HG03342 (cell line): ENCODE results near the gene ADK.

Experiments used
- ATAC-seq: cut with Tn5 transposase; IDR thresholded peaks from one replicate; pipeline ENCODE4 v1.9.1; 2021; ENCODE audit warnings: mild to moderate bottlenecking, moderate library complexity; ENCODE audit not compliant: unreplicated experiment

Gene ADK

DNA sequence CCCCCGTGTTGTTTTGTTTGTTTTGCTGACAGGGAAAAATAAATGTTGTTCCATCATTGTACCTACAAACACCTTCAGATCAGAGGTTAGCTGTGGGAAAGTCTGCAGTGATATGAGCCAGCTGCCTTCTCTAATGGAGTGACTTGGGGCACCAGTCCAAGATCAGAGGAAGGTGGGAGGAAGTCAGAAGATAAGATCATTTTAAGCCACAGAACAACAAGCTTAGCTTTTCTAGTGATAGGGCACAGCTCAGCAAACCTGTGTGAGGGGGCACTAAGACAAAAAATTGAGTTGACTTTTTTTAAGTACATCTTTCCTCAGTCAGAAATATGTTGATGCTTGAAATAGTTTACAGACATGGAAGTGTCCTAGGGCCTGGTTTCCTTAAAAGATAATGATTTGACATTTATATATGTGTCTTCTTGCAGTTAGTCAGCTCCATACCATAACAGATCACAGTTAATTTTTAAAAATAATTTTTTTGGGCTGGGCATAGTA lies 435.1 kb downstream of the ADK start:
- peak; percentile 38 for ATAC-seq

- no peak for ATAC-seq
Observed at GRCh38 chr10:74587109-74587854, 436.3 kb downstream of the ADK start.

- peak; percentile 50 for ATAC-seq
Observed at GRCh38 chr10:74589226-74589673, 438.2 kb downstream of the ADK start.

DNA sequence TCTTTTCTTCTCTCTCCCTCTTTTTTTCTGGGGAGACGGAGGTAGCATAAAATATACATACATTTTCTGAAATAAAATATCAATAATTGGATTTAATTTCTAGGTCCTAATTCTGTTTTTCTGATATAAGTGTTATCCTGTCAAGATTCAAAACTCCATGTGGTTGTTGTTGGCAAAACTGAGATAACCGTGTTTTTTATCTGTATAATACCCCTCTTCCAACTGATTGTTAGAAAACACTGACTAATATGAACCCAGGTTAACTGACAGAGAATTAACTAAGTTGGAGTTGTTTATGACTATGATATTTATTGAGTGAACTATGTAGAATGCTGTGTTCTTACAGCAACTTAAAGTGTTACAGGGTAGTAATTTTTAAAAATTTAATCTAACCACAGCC lies 438.8 kb downstream of the ADK start:
- ATAC-seq: no peak

DNA sequence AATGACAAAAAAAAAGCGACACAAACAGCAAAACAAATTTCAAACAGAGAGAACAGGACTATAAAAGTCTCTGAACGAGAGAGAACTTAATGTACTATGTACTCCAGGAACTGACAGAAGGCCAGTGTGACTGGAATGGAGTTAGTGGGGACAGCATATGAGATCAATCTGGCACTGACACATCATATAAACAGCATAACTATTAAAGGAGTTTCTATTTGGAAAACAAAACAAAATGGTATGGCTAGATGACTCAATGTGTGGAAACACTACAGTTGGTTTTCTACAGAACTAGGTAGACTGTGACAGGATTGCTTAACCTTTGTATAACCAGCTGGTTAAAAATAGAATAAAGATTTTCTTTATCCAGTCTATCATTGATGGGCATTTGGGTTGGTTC lies 442.4 kb downstream of the ADK start:
- ATAC-seq: no peak

GRCh38 chr10:74596713-74597112 lies 445.7 kb downstream of the ADK start:
- ATAC-seq: no peak

GRCh38 chr10:74598891-74599566 lies 448.0 kb downstream of the ADK start:
- no peak for ATAC-seq

DNA sequence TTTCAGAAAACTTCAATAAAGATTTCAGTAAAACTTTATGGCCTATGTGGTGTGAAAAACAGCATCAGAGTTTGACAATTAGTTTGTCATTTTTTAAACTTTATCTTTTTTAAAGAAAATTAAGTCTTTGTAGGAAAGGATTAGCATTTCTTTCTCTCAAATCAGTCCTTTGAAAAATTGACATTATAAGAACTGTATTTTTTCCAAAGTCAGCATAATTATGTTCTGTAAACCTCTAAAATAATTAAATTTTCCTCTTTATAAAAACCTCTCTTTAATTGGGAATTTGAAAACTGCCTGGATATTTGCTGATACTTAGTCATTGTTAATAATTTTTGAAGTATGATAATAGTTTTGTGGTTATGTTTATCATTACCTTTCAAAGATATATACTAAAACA lies 448.7 kb downstream of the ADK start:
- ATAC-seq: no peak

DNA sequence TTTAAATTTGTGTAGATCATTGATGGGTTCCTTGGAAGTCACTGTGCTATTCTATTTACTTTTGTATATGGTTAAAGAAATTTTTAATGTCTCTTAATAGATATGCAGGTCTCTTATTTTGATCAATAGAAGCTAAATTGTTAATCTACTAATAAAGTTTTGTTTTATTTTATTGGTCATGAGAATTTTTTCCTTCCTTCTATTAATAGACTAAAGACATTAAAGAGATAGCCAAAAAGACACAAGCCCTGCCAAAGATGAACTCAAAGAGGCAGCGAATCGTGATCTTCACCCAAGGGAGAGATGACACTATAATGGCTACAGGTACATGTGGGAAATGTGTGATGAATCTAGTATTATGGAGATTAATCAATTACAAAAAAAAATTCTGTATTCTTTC lies 449.1 kb downstream of the ADK start:
- no peak for ATAC-seq

- no peak for ATAC-seq
Observed at GRCh38 chr10:74602576-74602975, 451.6 kb downstream of the ADK start.

GRCh38 chr10:74610299-74610698 lies 459.3 kb downstream of the ADK start:
- ATAC-seq: no peak

DNA sequence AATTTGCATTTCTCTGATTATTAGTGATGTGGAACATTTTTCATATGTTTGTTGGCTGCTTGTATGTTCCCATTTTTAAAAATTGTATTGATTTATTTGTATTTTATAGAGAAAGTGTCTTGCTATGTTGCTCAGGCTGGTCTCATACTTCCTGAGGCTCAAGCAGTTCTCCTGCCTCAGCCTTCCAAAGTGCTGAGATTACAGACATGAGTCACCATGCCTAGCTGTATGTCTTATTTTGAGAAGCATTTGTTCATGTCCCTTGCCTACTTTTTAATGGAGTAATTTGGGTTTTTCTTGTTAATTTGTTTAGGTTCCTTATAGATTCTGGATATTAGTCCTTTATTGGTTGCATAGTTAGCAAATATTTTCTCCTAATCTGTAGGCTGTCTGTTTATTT lies 461.2 kb downstream of the ADK start:
- no peak for ATAC-seq

GRCh38 chr10:74620626-74621025 lies 469.6 kb downstream of the ADK start:
- no peak for ATAC-seq

DNA sequence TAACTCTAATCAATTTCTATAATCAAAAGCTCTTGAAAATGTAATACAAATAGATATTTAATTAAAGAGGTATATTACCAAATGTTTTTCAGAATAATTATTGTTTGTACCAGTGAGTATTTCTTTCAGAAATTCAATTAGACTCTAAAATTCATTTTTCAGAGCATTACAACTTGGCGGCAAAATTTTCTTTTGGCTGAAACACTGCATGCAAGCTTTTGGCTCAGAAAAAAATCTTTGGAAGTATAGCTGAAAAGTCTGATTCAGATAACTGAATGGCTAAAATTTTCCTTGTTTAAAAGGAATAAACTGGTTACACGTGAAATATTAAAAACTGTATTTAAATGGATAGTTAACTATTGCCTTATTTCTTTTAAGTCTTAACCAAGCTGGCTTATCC lies 472.8 kb downstream of the ADK start:
- ATAC-seq: no peak

GRCh38 chr10:74624501-74624900 lies 473.5 kb downstream of the ADK start:
- no peak for ATAC-seq

GRCh38 chr10:74628136-74628535 lies 477.1 kb downstream of the ADK start:
- ATAC-seq: no peak

- no peak for ATAC-seq
Observed at GRCh38 chr10:74634995-74635536, 484.0 kb downstream of the ADK start.

- ATAC-seq: no peak
Observed at GRCh38 chr10:74635655-74636054, 484.6 kb downstream of the ADK start.

DNA sequence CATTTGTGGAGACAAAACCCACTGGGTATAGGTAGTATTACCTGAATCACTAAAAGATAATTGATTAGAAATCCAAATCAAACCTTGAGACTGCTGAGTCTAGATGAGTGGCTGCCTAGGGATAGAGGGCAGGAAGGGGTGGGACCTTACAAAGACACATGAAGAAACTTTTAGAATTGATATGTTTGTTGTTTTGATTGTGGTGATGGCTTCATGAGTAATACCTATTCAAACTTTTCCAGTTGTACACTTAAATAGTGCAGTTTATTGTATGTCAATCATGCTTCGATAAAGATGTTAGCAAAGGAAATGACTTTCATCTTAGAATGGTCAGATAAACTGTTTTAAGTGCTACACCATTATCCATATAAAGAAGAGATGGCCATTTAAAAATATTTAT lies 486.7 kb downstream of the ADK start:
- no peak for ATAC-seq

DNA sequence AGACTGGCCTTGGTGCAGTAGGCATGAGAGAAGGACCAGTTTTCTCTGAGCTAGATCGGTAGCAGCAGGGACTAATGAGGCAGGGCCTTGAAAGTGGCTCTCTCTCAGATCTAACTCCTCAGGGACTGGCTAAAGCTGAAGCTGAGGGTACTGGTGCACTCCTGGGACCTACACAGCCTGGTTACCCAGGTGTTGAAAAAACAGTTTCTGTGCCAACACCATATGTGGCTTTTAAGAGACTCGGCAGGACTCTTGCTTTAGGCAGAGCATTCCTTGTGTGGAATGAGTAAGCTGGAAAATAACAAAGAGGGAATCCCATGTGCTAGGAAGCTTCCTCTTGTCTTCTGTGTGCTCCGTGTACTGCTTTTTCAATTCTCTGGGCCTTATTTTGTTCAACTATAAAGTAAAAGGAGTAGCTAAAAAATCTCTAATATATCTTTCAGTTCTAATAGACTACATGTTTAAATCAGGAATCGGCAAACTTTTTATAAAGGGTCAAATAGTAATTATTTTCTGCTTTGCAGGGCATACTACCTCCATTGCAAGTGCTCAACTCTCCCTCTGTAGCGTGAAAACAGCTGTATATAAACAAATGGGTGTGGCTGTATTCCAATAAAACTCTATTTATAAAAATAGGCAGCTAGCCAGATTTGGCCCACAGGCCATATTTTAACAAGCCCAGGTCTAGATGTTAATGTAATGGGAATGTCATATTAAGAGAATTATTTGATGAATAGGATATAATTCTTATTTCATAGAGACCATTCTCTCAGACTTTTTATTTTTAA lies 489.3 kb downstream of the ADK start:
- ATAC-seq: no peak

DNA sequence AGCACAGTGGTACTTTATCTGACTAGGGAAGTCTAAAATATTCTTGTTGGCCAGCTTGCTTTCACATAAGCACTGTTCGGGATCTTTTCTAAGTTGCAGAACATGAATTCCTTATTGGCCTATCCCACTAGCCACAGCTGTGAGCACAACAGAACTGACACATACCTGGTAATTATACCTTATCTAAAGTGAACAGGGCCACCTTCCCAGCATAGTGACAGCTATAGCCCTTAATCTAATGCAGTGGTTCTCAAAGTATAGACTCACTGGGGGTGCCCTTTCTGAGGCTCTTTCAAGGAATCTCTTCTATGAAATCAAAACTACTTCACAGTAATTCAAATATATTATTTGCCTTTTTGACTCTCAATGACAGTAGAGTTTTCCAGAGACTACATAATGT lies 490.6 kb downstream of the ADK start:
- ATAC-seq: no peak
